Measurements from ENCODE around the gene TUBA4B.

Gene TUBA4B

GRCh38 chr2:219215871-219216534 is 37.0 kb upstream of the TUBA4B start:
- DNase-seq, result peak in 37 of 42 donors; percentile 10 to 75 (median 48)
- intact Hi-C loops (cut with DNase I), result no loop called here

DNA sequence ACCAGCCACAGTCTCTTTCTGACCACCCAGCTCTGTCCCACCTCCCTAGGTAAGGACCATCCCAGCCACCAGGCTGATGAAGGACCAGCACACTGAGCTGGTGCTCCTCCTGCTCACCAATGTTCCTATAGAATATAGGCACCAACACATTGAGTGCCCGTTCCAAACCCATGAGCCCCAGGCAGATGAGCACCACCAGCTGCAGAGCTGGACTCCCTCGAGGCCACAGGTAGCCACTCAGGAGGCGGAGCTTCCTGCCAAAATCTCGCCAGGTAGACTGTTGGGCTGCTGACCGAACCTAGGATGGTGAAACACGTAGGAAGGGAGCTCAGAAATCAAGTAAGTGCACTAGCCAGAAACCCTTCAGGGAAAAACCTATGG is 36.5 kb upstream of the TUBA4B start:
- intact Hi-C loops (cut with DNase I), result no loop called here
- no peak for DNase-seq

DNA sequence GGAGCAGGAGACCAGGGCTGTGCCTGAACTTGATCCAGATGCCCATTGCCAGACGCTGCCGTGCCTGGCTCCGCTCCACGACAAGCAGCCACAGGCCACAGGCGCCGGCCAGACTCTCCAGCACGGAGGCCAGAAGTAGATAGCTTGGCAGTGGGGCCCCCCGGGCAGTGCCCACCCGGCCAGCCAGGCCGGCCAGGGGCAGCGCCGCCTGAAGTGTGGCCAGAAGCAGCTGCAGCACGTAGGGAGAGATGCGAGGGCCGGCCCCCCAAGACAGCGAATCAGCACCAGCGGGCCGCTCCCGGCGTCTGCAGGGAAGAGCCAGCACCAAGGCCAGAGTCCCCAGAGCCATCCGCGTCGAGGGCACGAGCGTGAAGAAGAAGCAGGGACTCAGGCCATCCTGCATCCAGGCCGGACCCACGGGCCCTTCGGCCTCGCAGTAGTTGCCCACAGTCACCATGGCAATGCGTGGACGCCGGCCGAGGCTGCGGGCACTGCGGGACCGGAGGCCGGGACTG is 34.8 kb upstream of the TUBA4B start:
- intact Hi-C loops (cut with DNase I), result no loop called here
- DNase-seq, result peak in 35 of 42 donors; percentile 18 to 79 (median 60)

DNA sequence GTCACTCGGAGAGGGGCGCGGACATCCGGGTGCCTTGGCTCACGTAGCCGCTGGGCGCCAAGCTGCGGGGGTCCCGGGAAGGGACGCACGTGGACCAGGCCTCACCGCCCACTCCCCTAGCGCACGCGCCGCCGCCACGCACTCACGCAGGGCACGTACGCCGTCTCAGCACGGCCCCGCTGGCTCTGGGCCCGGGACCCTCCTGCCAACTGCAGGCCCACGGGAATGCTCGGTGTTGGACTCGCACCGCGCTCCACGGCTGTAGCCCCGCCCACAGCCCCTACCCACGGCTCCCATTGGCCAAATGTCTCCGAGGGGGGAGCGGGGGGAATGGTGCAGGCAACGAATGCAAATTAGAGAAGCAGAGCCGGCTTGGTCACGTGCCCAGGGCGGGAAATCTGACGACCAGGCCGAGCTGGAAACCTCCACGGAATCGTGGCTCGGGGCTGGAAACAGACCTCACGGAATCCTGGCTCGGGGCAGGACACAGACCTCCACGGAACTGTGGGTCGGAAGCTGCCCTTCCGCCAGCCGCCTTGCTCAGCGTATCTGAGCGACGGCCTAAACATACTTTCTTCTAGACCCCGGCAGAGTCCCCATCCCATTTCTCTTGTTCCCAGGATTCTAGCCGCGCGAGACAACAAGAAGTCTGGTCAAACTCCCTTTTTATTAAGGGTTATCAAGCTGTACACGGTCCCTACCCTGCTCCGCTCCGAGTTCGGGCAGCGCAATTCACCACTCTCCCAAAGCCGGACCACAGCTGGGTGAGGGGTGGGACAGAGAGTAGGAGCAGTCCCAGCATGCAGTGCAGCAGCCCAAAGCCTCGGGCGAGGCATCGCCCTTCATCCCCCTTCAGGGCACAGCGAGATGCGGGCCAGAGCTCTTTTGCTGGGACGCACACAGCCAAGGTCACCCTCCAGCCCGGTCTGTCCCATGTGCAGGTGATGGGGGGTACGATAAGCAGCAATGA is 34.0 kb upstream of the TUBA4B start, which contains the start of gene ABCB6:
TSS of gene ABCB6 (minus strand) at position 227 of the 970 bp plus-strand sequence. CDS start 285 bp downstream, outside the sequence.
- intact Hi-C loops (cut with DNase I), result no loop called here
- peak; percentile 96 to 100 (median 98) for DNase-seq

DNA sequence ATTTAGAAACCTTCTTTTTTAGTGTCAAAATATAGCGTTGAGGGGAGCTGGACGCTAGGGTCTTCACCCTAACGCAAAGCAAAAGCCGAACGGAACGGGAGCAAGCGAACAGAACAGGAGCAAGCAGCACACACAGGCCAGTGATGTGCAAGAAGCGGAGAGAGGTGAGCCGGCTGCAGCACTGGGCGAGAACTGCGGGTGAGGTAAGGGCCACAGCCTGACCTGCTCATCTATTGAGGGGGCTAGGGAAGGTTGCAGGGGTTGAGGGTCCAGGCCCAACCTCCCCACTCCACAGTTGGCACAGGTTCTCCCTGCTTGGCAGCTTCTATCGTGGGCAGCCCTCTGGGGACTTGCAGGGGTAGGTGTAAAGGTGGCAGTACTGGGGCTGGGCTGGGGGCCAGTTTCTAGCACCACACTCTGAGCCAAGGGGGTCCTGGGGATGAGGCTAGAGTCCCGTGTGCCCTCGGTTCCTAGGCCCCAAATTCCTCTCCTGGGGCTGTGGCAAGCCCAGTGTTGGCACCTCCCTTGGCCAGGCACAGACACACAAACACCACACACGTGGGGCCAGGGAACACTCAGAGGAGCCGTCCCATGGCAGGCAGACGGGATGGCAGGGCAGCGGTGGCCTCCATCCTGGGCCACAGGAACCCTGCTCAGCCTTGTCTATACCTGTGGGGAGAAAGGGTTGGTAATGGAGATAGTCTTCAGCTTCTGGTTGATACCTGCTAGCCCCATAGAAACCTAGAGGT is 33.1 kb upstream of the TUBA4B start:
- intact Hi-C loops (cut with DNase I), result no loop called here
- DNase-seq, result peak in 1 of 42 donors; percentile 6

DNA sequence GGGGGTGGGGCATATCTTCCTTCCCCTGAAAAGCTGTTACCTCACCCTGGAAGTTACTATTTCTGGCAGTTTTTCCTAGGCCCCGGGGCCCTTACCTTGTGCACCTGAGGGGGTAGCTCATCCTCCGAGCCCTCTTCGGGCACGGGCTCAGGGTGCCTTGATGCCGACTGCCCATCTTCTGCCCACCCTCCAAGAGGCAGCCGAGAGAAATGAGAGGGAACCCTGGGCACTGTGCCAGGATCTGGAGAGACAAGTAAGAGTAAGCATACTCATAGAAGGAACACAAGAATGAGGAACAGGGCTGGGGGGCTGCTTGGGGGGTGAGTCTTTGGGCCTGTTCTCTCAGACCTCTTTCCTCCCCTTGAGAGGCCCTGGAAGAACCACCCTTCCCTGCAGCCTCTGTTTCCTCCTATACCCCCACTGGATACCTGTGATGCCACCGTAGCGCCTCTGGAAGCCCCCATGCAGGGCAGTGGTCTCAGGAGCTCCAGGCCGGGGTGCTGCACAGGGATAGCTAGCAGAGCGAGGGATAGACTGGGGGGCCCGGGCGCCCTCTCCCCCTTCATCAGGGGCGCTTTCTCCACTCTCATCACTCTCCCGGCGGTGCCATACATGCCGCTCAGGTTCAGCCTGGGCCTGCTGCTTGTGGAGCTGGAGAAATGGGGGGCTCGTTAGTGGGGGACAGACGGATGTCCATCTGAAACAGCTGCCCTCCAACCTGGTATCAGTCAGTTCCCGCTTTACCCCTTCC is 32.2 kb upstream of the TUBA4B start:
- intact Hi-C loops (cut with DNase I), result no loop called here
- DNase-seq, result no peak

DNA sequence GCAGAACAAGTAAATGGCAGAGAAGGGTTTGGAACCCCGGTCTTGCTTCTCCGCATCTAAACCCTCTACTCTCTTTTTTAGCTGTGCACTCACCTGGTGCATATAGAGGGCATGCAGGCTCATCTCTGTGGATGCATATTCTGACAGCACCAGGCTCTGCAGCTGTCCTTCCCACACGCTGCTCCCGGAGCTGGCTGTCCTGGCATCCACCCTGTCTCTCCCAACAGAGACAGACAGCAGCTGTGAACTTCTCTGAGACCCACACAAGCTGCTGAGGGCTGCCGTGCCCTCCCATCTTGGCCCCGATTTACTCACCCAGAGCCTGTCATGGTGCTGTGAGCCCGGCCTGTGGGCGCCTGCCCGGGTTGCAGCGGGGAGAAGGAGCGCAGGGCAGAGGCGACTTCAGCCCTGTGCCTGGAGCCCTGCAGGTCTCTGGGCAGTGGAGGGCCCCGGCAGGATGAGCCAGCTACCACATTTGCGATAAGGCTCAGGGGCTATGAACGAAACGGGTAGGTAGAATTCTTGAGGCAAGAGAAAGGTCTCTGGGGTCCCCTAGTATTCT is 31.0 kb upstream of the TUBA4B start:
- intact Hi-C loops (cut with DNase I), result no loop called here
- DNase-seq, result peak in 20 of 42 donors; percentile 3 to 77 (median 40)

DNA sequence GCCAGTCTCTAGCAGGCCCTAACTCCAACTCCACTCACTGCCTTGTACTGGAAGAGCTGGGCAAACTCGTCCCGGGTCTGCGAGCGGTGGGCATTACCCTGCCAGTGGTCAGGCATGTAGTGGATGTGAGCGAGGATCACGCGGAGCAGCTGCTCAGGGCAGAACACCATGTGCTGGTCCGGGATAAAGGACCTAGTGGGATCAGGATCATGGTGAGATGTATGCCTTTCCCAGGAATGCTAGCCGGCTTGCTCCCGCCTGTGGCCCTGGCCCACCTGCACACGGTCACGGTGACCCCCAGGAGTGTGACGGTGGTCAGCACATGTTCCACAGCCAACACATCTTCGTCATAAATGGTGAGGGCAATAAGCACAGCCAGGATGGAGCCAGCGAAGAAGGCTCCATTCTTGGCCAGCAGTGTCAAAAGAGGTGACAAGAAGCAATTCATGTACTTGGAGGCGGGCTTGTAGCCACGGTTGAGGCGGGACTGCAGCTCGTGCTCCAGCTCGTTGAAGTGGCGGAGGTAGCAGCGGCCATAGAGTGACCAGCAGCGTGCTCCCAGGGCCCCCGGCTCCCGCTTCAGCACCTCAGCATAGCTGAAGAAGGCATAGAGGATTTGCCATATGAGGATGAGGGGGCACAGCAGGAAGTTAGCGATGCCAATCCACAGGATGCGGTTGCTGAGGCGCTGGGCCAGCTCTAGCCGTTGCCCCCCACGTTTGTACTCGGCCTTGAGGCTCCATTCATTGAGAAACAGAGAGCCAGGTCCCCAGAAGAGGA is 29.0 kb upstream of the TUBA4B start:
- intact Hi-C loops (cut with DNase I), result no loop called here
- no peak for DNase-seq

DNA sequence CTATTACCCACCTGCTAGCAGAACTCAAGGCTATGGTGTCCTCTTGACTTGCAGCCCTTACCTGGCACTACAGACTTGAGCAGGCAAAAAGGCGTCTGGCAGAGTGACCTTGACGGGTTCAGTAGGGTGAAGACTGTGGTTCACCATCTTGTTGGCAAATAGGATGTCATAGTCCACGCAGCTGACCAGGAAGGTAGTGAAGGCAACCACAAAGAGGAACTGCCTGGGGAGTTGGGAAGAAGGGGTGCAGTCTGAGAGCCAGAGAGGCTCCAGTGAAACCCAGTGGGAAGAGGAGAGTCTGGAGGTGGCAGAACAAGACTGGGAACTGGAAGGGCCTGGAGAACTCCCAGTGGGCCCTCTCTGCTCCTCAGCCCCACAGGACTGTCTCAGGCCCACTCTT is 27.7 kb upstream of the TUBA4B start:
- intact Hi-C loops (cut with DNase I), result loop anchor here (5.0 kb wide), 1 partner anchor 72 kb away; no protein-coding TSS in a partner anchor

GRCh38 chr2:219228041-219228910 is 24.8 kb upstream of the TUBA4B start:
- DNase-seq, result no peak
- intact Hi-C loops (cut with DNase I), result loop anchor here (5.0 kb wide), 1 partner anchor 69 kb away; no protein-coding TSS in a partner anchor

More for the DNA sequence above, 27.7 kb upstream of the TUBA4B start:
- DNase-seq, result no peak

- intact Hi-C loops (cut with DNase I), result loop anchor here (5.0 kb wide), 1 partner anchor 68 kb away; no protein-coding TSS in a partner anchor
- DNase-seq, result peak in 1 of 42 donors; percentile 20
These were observed 24.1 kb upstream of the TUBA4B start for GRCh38 chr2:219228911-219229304.

- DNase-seq, result peak; percentile 96 to 100 (median 99)
- intact Hi-C loops (cut with DNase I), result loop anchor here (5.0 kb wide), 1 partner anchor 68 kb away; no protein-coding TSS in a partner anchor
These were observed 23.6 kb upstream of the TUBA4B start, which contains the start of the genes ANKZF1 and ATG9A for GRCh38 chr2:219229305-219230058. Gene ANKZF1, plus strand, starts transcription at chr2:219229806. Its CDS starts 452 bp downstream, at chr2:219230258. Gene ATG9A, minus strand, starts transcription at chr2:219229636. Its CDS starts 1,612 bp downstream, at chr2:219228024.

DNA sequence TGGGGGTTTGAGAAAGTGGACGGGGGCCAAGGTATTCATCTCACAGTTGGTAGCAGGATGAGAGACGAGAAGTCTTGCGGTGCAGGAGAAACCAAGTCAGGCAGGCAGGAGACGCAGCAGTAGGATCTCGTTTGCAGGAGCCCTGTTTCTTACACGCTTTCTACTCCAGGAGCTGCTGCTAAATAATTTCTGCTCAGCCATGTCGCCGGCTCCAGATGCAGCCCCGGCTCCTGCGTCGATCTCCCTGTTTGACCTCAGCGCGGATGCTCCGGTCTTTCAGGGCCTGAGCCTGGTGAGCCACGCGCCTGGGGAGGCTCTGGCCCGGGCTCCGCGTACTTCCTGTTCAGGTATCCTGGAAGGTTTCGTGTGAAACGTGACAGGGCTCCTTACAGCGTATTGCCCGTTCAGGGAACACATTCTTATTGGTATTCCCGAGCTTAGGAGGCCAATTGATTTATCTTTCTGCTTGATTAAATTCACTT is 22.9 kb upstream of the TUBA4B start:
- intact Hi-C loops (cut with DNase I), result no loop called here
- DNase-seq, result peak in 12 of 42 donors; percentile 20 to 55 (median 37)

DNA sequence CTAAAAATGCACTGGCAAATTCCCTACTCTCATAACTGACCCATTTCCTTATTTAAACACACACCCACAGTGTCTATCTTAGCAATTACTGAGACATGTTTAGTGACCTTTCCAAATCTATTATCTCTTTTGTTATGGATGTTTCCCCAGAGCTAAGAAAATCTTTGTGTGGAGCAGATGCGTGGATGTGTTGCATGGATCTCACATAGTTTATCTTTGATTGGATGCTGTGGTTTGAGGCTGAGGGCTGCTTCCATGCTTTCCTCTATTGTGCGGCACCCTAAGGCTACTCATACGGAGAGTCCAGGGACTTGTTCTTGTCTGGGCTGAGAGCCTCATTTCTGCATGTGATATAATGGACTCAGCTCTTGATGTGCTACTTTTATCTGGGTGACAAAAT is 18.7 kb upstream of the TUBA4B start:
- intact Hi-C loops (cut with DNase I), result no loop called here
- no peak for DNase-seq

GRCh38 chr2:219243291-219243761 is 9.7 kb upstream of the TUBA4B start:
- intact Hi-C loops (cut with DNase I), result no loop called here
- no peak for DNase-seq

Data from head of caudate nucleus (tissue), 42 donors.